Measurements from ENCODE around the gene MEGF11. TPM values are rescaled to one million over a fixed set of nuclear protein-coding genes. Genes with fewer than 3 reads are reported as not detected.

Gene MEGF11
- polyA plus RNA-seq, 2 of the 4 experiments (the other 2 are of a cell fraction), result 0.25 to 0.31 TPM

GRCh38 chr15:66285533-66286280 lies 32.2 kb upstream of the MEGF11 start:
- no peak overlapping the region for H3K27ac ChIP-seq
- ChIA-PET CTCF (interaction anchor here (0.6 to 4.3 kb wide), 10 partner anchors 9 to 589 kb away, joined by 3 to 29 read pairs (median 3); partner anchors contain the start of gene MEGF11), POLR2A (no interaction called here)
- 86% methylated on average over 6 of the region's 6 CpGs for WGBS (ENCODE audit: missing lambda C conversion rate)
- FAIRE-seq (no peak), ATAC-seq (no peak), DNase-seq (ENCODE audit: low read depth in 1 of 2, low spot score in 1 of 2) (no peak)
- no peak overlapping the region for H3K4me3 ChIP-seq
- no peak for TF ChIP-seq HMGXB4 (CRISPR knock-in tag; IDR thresholded peaks at IDR 0.05; ENCODE audit: borderline replicate concordance)
- TF ChIP-seq KDM1A (IDR thresholded peaks at IDR 0.05; ENCODE audit: low read depth), result no peak
- TF ChIP-seq HDAC2 (IDR thresholded peaks at IDR 0.05), result no peak
- TF ChIP-seq CBX2 (IDR thresholded peaks at IDR 0.05; ENCODE audit: borderline replicate concordance, low read depth), result no peak
- no peak for TF ChIP-seq ZC3H11A (IDR thresholded peaks at IDR 0.05)
- no peak for TF ChIP-seq ZFP36 (IDR thresholded peaks at IDR 0.05; ENCODE audit: borderline replicate concordance, partially characterized antibody)
- no peak for TF ChIP-seq HOXA7 (CRISPR knock-in tag; IDR thresholded peaks at IDR 0.05)
- no peak for TF ChIP-seq CHD2 (IDR thresholded peaks at IDR 0.05; ENCODE audit: low read length, partially characterized antibody)
- TF ChIP-seq NFE2L2 (conservative IDR thresholded peaks at IDR 0.05; ENCODE audit: low read length), result no peak
- no peak for TF ChIP-seq MYC (IDR thresholded peaks at IDR 0.05; ENCODE audit: borderline replicate concordance, low read length)
- TF ChIP-seq MAX (IDR thresholded peaks at IDR 0.05), result no peak
- no peak for TF ChIP-seq POLR2A (IDR thresholded peaks at IDR 0.05; ENCODE audit: low read length)
- TF ChIP-seq EP300 (IDR thresholded peaks at IDR 0.05), result no peak
- TF ChIP-seq TP53 (CRISPR knock-in tag; IDR thresholded peaks at IDR 0.05), result no peak
- TF ChIP-seq BHLHE40 (IDR thresholded peaks at IDR 0.05; ENCODE audit: low read depth, low read length), result no peak
- no peak for TF ChIP-seq ZSCAN20 (CRISPR knock-in tag; IDR thresholded peaks at IDR 0.05)
- no peak for TF ChIP-seq FOSL2 (IDR thresholded peaks at IDR 0.05)
- no peak for TF ChIP-seq FOSL2 (CRISPR knock-in tag; IDR thresholded peaks at IDR 0.05)
- TF ChIP-seq SMC3 (IDR thresholded peaks at IDR 0.05), result no peak
- TF ChIP-seq USF2 (IDR thresholded peaks at IDR 0.05), result no peak
- H3K9me3 ChIP-seq, result no peaks in the 10 kb centered on the region
- no peak overlapping the region for H3K4me2 ChIP-seq
- H3K4me1 ChIP-seq, result peaks cover 10% of the 10 kb centered on the region

- H3K4me1 ChIP-seq, result peaks cover 10% of the 10 kb centered on the region
- H3K9me3 ChIP-seq, result no peaks in the 10 kb centered on the region
- ATAC-seq (no peak), FAIRE-seq (no peak), DNase-seq (ENCODE audit: low read depth in 1 of 2, low spot score in 1 of 2) (no peak)
- no peak overlapping the region for H3K4me2 ChIP-seq
- H3K4me3 ChIP-seq, result no peak overlapping the region
- TF ChIP-seq RNF2 (IDR thresholded peaks at IDR 0.05; ENCODE audit: borderline replicate concordance, low read depth) (no peak), NFE2L2 (conservative IDR thresholded peaks at IDR 0.05; ENCODE audit: low read length) (no peak), PHF8 (IDR thresholded peaks at IDR 0.05; ENCODE audit: borderline replicate concordance, low read depth) (no peak), RFX5 (IDR thresholded peaks at IDR 0.05) (no peak), NR3C1 (IDR thresholded peaks at IDR 0.05) (no peak), CBX8 (IDR thresholded peaks at IDR 0.05) (no peak), JUN (IDR thresholded peaks at IDR 0.05) (no peak), KDM1A (IDR thresholded peaks at IDR 0.05; ENCODE audit: low read depth) (no peak), CHD2 (IDR thresholded peaks at IDR 0.05; ENCODE audit: low read length, partially characterized antibody) (no peak), MAFK (IDR thresholded peaks at IDR 0.05; ENCODE audit: partially characterized antibody) (no peak), HOXA7 (CRISPR knock-in tag; IDR thresholded peaks at IDR 0.05) (no peak), ZC3H11A (IDR thresholded peaks at IDR 0.05) (no peak), ZNF302 (CRISPR knock-in tag; IDR thresholded peaks at IDR 0.05) (no peak), TFCP2L1 (CRISPR knock-in tag; IDR thresholded peaks at IDR 0.05) (no peak), RARB (CRISPR knock-in tag; IDR thresholded peaks at IDR 0.05) (no peak), BCL3 (IDR thresholded peaks at IDR 0.05) (no peak)
- WGBS (ENCODE audit: missing lambda C conversion rate), result 74% methylated on average over 3 of the region's 3 CpGs
- POLR2A ChIA-PET, result no interaction called here
- H3K27ac ChIP-seq, result no peak overlapping the region
- CTCF ChIA-PET, result interaction anchor here (0.6 to 1.8 kb wide), 7 partner anchors 10 to 405 kb away, joined by 3 to 7 read pairs (median 3); no protein-coding TSS in a partner anchor
Observed at GRCh38 chr15:66284271-66284670, 30.7 kb upstream of the MEGF11 start.
